Transverse colon (tissue), 4 donors: Measurements from ENCODE around the gene TIMM22.

Source experiments
- EP300 ChIP-seq: sonication (generic); formaldehyde crosslinking; IDR thresholded peaks from one replicate; pipeline ENCODE4 v1.6.1; 2017; ENCODE audit warnings: antibody characterized with exemption, low read depth
- POLR2A ChIP-seq: fragments of 450-650 bp; IDR thresholded peaks from one replicate; pipeline ENCODE4 v1.6.1; 2016; ENCODE audit warnings: antibody characterized with exemption, mild to moderate bottlenecking, moderate library complexity
- POLR2AphosphoS5 ChIP-seq, 3 donors: sonication (generic); formaldehyde crosslinking; IDR thresholded peaks; one replicate each; pipeline ENCODE4 v1.6.1; 2016; ENCODE audit warnings: antibody characterized with exemption in 3 of 3
- TF ChIP-seq, protein P1 (sequence below), 5 experiments: fragments of 200-600 bp in 3 of 5; fragments of 450-650 bp in 2 of 5; sonication (generic) in 3 of 5; IDR thresholded peaks; 1 replicate in 2 of 5; 2 replicates in 3 of 5; pipeline ENCODE4 v1.5.1; 2016 to 2017; ENCODE audit warnings: antibody characterized with exemption in 5 of 5, inconsistent platforms in 3 of 5, mild to moderate bottlenecking in 2 of 5, moderate library complexity in 1 of 5

DNA sequence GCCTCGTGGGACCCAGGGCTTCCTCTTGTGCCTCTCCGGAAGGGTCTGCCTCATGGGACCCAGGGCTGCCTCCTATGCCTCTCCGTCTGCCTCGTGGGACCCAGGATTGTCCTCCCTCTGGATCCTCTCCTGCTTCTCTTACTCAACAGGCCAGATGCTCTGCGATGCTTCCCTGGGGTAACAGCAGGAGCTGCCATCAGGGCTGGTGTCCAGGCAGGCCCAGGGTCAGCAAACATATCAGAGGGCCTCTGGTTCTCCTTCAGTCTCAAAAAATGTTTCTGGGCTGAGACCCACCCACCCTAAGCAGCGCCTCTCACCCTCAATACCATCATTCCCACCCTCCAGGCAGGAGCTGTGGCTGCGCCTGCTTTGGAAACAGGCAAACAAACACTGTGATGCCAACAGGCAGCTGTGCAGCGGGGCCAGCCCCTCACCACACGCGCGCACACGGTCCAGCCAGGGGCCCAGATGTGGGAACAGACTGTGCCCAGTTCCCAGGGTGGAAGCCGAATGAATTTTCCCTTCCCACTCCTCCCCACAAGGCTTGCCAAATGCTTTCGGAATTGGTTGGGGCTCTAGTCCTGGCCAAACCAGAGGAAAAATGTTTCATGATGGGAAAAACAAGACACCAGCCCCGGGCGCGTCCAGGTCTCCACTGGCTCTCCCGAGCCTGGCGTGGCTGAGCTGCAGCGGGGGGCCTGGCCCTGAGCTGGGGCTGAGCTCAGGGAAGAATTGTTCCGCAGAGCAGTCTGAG lies 11.3 kb downstream of the TIMM22 start:
- TF ChIP-seq, protein P1, sequence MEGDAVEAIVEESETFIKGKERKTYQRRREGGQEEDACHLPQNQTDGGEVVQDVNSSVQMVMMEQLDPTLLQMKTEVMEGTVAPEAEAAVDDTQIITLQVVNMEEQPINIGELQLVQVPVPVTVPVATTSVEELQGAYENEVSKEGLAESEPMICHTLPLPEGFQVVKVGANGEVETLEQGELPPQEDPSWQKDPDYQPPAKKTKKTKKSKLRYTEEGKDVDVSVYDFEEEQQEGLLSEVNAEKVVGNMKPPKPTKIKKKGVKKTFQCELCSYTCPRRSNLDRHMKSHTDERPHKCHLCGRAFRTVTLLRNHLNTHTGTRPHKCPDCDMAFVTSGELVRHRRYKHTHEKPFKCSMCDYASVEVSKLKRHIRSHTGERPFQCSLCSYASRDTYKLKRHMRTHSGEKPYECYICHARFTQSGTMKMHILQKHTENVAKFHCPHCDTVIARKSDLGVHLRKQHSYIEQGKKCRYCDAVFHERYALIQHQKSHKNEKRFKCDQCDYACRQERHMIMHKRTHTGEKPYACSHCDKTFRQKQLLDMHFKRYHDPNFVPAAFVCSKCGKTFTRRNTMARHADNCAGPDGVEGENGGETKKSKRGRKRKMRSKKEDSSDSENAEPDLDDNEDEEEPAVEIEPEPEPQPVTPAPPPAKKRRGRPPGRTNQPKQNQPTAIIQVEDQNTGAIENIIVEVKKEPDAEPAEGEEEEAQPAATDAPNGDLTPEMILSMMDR (IDR thresholded peaks at IDR 0.05) = no peak
- TF ChIP-seq POLR2AphosphoS5 (IDR thresholded peaks at IDR 0.05) = peak in 1 of 3 donors; percentile 10
- no peak for TF ChIP-seq POLR2A
- no peak for TF ChIP-seq EP300
